GM18907 (cell line): ENCODE measurements around the gene CD44.

Source experiments
- ATAC-seq: cut with Tn5 transposase; IDR thresholded peaks from one replicate; pipeline ENCODE4 v1.9.1; 2021; ENCODE audit warnings: mild to moderate bottlenecking, moderate library complexity; ENCODE audit not compliant: unreplicated experiment

Gene CD44

GRCh38 chr11:35234460-35235156 lies 95.6 kb downstream of the CD44 start:
- no peak for ATAC-seq

GRCh38 chr11:35235157-35235468 lies 96.1 kb downstream of the CD44 start:
- no peak for ATAC-seq

- ATAC-seq: no peak
These were observed 96.5 kb downstream of the CD44 start for GRCh38 chr11:35235498-35235897.

GRCh38 chr11:35235936-35236666 lies 97.1 kb downstream of the CD44 start:
- no peak for ATAC-seq

- ATAC-seq: no peak
These were observed 97.7 kb downstream of the CD44 start for GRCh38 chr11:35236667-35237003.

- ATAC-seq: no peak
These were observed 98.4 kb downstream of the CD44 start for GRCh38 chr11:35237351-35237750.

GRCh38 chr11:35237860-35238715 lies 99.1 kb downstream of the CD44 start:
- no peak for ATAC-seq

- no peak for ATAC-seq
These were observed 99.9 kb downstream of the CD44 start for GRCh38 chr11:35238882-35239281.

GRCh38 chr11:35239471-35240075 lies 100.6 kb downstream of the CD44 start:
- no peak for ATAC-seq

GRCh38 chr11:35241083-35241482 lies 102.1 kb downstream of the CD44 start:
- ATAC-seq: no peak

- ATAC-seq: no peak
These were observed 102.6 kb downstream of the CD44 start for GRCh38 chr11:35241531-35241930.

GRCh38 chr11:35242412-35243242 lies 103.7 kb downstream of the CD44 start:
- no peak for ATAC-seq

- ATAC-seq: no peak
These were observed 104.8 kb downstream of the CD44 start for GRCh38 chr11:35243774-35244173.

- no peak for ATAC-seq
These were observed 106.1 kb downstream of the CD44 start for GRCh38 chr11:35245056-35245455.

- no peak for ATAC-seq
These were observed 106.8 kb downstream of the CD44 start for GRCh38 chr11:35245786-35246185.

- ATAC-seq: no peak
These were observed 107.8 kb downstream of the CD44 start for GRCh38 chr11:35246745-35247144.

- no peak for ATAC-seq
These were observed 108.5 kb downstream of the CD44 start for GRCh38 chr11:35247428-35247827.

GRCh38 chr11:35247863-35248262 lies 108.9 kb downstream of the CD44 start:
- ATAC-seq: no peak

- ATAC-seq: no peak
These were observed 109.8 kb downstream of the CD44 start for GRCh38 chr11:35248558-35249323.

GRCh38 chr11:35250192-35250591 lies 111.2 kb downstream of the CD44 start:
- ATAC-seq: no peak
